H1 (cell line): Measurements from ENCODE around the gene C20orf141.

Experiments
- CEBPB ChIP-seq: IDR thresholded peaks from 2 replicates; pipeline ENCODE4 v1.6.1; 2012; ENCODE audit warnings: low read depth, low read length
- CTCF ChIP-seq, 3 experiments: IDR thresholded peaks; 1 replicate in 2 of 3; 2 replicates in 1 of 3; pipeline versions ENCODE4 v1.5.1 to v1.6.1; 2011; ENCODE audit warnings: low read length in 3 of 3, mild to moderate bottlenecking in 3 of 3, inconsistent platforms in 2 of 3, low read depth in 1 of 3, moderate library complexity in 1 of 3; ENCODE audit not compliant: insufficient read depth in 1 of 3; ENCODE audit errors: control extremely low read depth in 1 of 3
- EGR1 ChIP-seq: IDR thresholded peaks from 2 replicates; pipeline ENCODE4 v1.6.1; 2011; ENCODE audit warnings: low read depth, low read length, borderline replicate concordance
- EZH2 ChIP-seq: fragments of 200-600 bp; sonication (generic); IDR thresholded peaks from 2 replicates; pipeline ENCODE4 v1.7.1; 2012; ENCODE audit warnings: low read depth, mild to moderate bottlenecking, moderate library complexity, low read length, inconsistent platforms; ENCODE audit not compliant: severe bottlenecking
- MAFK ChIP-seq: IDR thresholded peaks from 2 replicates; pipeline ENCODE4 v1.6.1; 2012; ENCODE audit warnings: low read depth, mild to moderate bottlenecking, improper control_type of control experiment, low read length
- POLR2A ChIP-seq, 2 experiments: IDR thresholded peaks; 1 replicate in 1 of 2; 2 replicates in 1 of 2; pipeline ENCODE4 v1.6.1; 2011; ENCODE audit warnings: low read depth in 2 of 2, low read length in 2 of 2, mild to moderate bottlenecking in 2 of 2; ENCODE audit errors: control extremely low read depth in 1 of 2
- RBBP5 ChIP-seq: IDR thresholded peaks from 2 replicates; pipeline ENCODE4 v1.7.1; 2012; ENCODE audit warnings: low read depth, mild to moderate bottlenecking, inconsistent platforms, low read length, moderate library complexity, borderline replicate concordance
- SIN3A ChIP-seq, 2 experiments: IDR thresholded peaks in 1 of 2; conservative IDR thresholded peaks in 1 of 2; 2 replicates each; pipeline ENCODE4 v1.6.1; 2011 to 2012; ENCODE audit warnings: low read length in 2 of 2, improper control_type of control experiment in 1 of 2, low read depth in 1 of 2, mild to moderate bottlenecking in 1 of 2
- TAF1 ChIP-seq: IDR thresholded peaks from 2 replicates; pipeline ENCODE4 v1.6.1; 2011; ENCODE audit warnings: mild to moderate bottlenecking, low read depth, low read length
- USF2 ChIP-seq: IDR thresholded peaks from 2 replicates; pipeline ENCODE4 v1.6.1; 2011; ENCODE audit warnings: low read length, improper control_type of control experiment

- no peak for TF ChIP-seq CEBPB
- no peak for TF ChIP-seq EZH2
- peak; percentile 46 to 74 (median 70) for TF ChIP-seq CTCF (IDR thresholded peaks at IDR 0.05; ENCODE audit: control extremely low read depth in 1 of 3, insufficient read depth in 1 of 3, low read depth in 1 of 3, low read length in 3 of 3)
- TF ChIP-seq RBBP5 = no peak
- no peak for TF ChIP-seq SIN3A (conservative IDR thresholded peaks at IDR 0.05 in 1 of 2, IDR thresholded peaks at IDR 0.05 in 1 of 2; ENCODE audit: low read depth in 1 of 2, low read length in 2 of 2)
- TF ChIP-seq EGR1 = no peak
- TF ChIP-seq POLR2A (IDR thresholded peaks at IDR 0.05; ENCODE audit: control extremely low read depth in 1 of 2, low read depth in 2 of 2, low read length in 2 of 2) = no peak
- no peak for TF ChIP-seq MAFK
- no peak for TF ChIP-seq TAF1
- TF ChIP-seq USF2 = no peak
These were observed 2.0 kb downstream of the C20orf141 start for GRCh38 chr20:2816583-2817340.
